Neural cell (in vitro differentiated cells): ENCODE measurements around the gene TRIM59.

ENCODE experiments used
- EP300 ChIP-seq: fragments of 450-650 bp; conservative IDR thresholded peaks from 2 replicates; pipeline ENCODE4 v1.6.1; 2014; ENCODE audit warnings: antibody characterized with exemption, mild to moderate bottlenecking, moderate library complexity; ENCODE audit not compliant: poor library complexity, severe bottlenecking
- SMC3 ChIP-seq: fragments of 450-650 bp; conservative IDR thresholded peaks from 2 replicates; pipeline ENCODE4 v1.6.1; 2014; ENCODE audit warnings: antibody characterized with exemption, mild to moderate bottlenecking, moderate library complexity; ENCODE audit not compliant: poor library complexity
- TF ChIP-seq, protein P1 (sequence below): fragments of 450-650 bp; IDR thresholded peaks from 2 replicates; pipeline ENCODE4 v1.5.1; 2014; ENCODE audit warnings: antibody characterized with exemption, mild to moderate bottlenecking, moderate library complexity; ENCODE audit not compliant: poor library complexity, severe bottlenecking

DNA sequence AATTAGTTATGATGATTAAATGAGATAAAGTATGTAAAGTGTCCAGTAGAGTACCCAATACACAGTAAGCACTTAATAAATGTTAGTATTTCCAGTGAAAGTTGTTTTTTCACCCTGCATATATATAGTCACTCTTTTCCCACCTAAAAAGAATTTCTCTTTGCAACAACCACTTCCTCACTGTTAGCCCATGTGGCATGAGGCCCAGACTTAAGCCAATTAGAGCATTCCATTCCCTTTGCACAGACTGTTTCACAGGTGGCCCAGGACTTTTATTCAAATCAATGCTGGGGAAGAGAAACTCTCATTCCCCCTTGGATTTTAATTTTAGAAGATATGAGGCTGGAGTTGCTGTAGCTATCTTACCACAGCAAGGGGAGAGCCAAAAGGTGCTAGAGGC is 54.3 kb downstream of the TRIM59 start:
- no peak for TF ChIP-seq EP300
- TF ChIP-seq, protein P1, sequence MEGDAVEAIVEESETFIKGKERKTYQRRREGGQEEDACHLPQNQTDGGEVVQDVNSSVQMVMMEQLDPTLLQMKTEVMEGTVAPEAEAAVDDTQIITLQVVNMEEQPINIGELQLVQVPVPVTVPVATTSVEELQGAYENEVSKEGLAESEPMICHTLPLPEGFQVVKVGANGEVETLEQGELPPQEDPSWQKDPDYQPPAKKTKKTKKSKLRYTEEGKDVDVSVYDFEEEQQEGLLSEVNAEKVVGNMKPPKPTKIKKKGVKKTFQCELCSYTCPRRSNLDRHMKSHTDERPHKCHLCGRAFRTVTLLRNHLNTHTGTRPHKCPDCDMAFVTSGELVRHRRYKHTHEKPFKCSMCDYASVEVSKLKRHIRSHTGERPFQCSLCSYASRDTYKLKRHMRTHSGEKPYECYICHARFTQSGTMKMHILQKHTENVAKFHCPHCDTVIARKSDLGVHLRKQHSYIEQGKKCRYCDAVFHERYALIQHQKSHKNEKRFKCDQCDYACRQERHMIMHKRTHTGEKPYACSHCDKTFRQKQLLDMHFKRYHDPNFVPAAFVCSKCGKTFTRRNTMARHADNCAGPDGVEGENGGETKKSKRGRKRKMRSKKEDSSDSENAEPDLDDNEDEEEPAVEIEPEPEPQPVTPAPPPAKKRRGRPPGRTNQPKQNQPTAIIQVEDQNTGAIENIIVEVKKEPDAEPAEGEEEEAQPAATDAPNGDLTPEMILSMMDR: no peak
- no peak for TF ChIP-seq SMC3
